NCI-H2081 (cell line): Measurements from ENCODE around the gene JAK1.

Experiments
- DNase-seq, 2 experiments: peaks; one replicate each; lab custom pipeline; 2025; lab: John Stamatoyannopoulos, UW

Gene JAK1

DNA sequence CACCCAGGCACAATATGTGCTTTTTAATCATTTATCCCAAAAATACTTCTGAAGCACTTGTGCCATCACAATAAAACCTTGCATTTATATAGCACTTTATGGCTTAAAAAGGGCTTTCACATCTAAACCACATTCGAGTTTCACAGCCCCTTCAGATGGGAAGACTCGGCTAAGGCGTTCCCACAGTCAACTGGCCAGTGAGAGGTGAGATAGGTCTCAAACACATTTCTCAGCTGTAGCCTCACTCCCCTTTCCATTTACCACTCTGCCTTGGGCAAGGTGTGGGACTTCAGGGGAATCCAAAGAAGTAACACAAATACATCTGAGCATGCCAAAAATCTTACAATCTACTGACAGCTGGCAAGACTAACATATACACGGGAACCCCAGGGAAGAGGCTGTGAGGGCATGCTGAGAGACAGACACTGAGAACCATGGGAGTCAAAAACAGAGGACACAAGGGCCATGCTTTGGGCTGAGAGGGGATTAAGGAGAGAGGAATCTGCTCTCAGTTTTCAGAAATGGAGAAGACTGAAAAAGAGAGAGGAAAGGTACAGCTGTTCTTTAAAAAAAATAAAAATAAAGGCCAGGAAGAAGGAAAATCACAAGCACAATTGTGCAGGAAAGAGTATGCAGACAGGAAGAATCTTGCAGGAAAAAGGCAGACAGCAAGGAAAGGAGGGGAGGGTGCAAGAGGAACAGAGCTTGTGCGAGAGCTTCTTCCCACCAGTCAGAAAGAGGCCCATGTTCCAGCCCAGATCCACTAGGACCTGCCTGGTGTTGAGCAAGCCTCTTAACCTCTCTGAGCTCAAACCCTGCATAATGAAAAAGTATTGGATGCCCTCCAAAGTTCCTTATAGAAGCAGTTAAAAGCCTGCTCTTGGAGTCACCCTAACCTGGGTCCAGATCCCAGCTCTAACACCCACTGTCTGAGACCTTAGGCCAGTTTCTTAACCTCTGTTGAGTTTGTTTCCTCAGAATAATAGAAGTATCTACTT is 73.5 kb downstream of the JAK1 start:
- no peak for DNase-seq

DNA sequence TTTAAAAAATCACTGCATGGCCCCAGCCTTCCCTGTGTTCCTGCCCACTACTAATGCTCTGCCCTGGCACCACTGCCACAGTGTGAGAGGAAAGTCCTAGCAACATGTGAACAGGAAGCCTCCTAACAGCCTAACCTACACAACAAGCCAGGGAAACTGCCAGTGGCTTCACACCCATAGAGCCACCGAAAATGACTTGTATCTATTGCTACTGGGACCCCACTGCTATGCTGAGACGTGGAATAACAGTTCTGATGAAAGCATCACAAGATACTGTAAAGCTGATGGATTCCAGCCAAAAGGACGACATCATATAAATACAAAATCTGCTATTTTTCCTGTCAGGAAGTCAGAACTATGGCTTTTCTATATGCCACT is 74.9 kb downstream of the JAK1 start:
- no peak for DNase-seq

DNA sequence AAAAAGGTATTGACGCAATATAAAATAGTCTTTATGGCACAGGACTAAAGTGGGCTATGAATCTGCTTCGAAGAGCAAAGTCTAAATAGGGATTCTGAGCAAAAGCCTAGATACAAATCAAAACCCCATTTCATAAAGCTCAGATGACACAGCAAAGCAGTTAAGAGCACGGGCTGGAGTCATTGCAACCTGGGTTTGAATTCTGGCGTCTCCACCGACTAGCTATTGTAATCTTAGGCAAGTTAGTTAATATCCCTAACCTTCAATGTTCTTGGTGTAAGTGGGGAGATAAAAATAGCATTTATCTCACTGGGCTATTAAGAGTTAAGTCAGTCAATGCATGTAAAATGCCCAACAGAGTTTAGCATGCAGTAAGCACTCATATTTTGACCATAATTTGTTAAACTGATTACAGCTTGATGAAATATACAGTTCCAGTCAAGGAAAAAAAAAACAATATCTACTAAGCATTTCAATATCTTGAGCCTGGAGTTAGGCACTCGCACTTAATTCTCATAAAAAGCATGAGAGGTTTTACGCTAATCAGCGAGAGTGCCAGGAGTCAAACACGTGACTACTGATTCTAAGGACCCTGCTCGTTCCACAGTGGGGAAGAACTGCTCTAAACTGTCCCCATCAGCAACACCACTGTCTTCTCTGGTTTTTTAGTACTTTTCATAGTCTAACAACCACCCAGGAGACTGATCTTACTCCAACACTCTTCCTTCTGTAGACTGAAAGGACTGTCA is 75.5 kb downstream of the JAK1 start:
- no peak for DNase-seq

DNA sequence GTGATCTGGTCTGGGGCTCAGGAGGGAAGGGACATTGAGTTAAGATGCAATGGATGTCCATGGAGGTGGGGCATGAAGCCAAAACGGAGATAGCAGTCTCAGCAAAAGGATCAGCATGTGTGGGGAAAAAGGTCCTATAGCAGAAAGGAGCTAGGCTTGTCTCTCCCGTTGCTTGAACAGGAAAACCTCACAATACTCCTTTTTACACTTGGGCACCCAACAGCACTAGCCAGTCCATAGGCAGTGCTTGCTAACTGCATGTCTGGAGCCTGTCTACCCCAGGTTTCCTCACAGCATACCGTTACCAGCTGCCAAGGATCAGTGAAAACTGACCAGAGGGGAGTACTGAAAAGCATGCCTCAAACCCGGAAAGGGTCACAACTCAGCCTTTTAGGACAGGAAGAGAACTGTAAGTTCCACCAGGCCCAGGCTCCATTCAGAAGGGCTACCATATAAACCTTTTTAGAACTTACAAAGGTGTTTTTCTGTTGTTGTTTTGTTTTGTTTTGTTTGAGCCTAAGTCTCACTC is 78.6 kb downstream of the JAK1 start:
- no peak for DNase-seq

DNA sequence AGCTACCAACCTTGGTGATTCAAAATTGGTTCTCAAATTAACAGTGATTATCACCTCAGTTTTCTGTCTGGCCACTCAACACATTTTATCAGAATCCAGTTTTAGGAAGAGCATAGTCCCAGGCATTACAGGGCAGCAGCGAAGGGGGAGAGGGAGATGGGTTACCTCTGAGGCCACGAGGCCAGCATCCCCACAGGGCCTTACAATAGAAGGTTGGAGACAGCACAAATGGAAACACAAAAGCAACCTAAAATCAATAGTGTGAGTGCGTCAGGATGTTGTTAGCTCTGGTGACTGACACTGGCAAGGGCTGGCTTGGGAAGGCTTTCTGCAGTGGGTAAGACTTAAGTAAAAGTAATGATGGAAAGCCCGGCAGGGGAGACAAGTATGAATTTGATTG is 79.5 kb downstream of the JAK1 start:
- no peak for DNase-seq

DNA sequence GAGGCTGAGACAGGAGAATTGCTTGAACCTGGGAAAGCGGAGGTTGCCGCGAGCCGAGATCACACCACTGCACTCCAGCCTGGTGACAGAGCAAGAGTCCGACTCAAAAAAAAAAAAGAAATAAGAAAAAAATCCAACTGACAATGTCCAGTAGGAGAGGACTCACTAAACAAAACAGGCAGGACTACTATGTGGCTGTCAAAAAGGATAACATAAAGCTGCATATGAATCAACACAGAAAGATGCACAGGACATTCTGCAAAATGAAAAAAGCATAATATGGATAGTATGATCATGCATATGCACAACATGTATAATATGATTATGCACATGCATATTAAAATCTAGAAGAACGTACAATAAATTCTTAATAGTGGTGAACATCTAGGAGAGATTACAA is 80.7 kb downstream of the JAK1 start:
- no peak for DNase-seq

DNA sequence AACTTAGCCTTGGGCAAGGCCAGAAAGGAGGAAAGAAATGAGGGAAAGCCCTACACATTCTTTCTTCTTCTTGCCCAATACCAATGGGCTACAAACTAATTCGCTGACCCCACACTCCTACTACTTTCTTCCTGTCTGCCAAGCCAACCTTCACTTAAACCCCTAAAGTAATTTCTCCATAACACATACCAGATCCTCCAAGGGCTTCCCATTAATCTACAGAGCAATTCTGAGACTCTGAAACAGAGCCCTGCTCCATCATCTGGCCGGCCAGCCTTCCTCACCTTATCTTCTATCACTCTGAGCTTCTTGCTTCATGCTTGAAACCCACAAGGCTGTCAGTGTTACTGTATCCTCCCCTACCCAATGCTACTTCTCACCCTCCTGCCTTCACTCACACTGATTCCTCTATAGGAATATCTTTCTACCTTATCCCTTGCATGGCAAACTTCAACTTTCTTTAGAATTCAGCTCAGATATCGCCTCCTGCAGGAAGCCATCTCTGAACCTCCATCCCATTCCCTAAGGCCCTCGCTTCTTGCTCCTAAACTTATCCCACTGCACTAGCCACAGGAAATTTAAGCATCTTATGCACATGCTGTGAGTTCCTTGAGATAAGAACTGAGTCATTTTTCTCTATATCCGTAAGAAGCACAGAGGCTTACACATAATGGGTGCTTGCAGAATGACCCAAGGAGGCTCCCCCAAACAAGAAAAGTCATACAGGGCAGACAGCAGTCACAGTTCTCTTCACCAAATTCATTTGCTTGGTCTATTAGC is 81.9 kb downstream of the JAK1 start:
- DNase-seq = no peak

DNA sequence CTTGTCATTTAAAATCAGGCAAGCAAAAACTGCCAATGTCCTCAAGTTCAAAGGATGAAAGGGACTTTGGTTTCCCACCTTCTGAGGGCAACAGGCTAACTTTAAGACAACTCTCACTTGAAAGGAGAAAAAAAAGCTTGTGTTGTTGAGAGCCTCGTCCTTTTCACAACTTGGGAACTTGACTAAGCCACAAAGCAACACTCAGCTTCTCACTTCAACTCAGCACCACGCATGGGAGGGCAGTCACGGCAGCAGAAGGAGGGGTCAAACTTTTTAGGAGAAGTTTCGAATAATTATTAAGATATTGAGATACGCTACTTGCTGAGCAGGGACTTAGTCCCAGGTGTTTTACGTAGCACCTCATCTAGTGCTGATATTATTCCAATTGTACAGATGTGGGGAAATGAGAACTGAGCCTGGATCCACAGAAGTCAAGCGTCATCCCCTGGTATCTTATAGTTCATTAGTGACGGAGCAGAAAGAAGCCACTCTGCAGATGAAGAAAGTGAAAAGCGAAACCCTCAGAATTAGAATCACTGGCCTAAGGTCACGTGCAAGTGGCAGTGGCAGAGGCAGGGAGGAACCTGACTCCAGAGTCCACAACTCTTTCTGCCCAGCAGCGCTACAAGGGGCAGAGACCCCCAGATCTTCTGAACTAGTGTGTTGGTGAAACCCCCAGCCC is 83.6 kb downstream of the JAK1 start:
- no peak for DNase-seq

DNA sequence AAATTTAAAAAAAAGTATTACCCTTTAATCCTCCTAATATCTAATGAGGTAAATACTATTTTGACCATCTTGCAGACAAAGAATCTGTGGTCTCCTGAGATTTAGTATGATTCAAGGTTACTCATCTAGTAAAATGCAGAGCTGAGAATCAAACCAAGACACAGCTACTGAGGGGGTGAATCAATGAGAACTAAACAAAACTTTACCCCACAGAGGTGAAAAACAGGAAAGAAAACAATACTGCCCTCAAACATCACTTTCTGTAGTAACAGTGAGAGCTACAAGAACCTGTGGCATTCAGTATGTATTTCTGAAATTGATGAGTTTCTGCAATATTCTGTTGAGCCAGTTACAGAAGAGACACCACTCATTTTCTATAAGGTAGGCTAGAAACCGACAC is 85.1 kb downstream of the JAK1 start:
- DNase-seq = no peak

DNA sequence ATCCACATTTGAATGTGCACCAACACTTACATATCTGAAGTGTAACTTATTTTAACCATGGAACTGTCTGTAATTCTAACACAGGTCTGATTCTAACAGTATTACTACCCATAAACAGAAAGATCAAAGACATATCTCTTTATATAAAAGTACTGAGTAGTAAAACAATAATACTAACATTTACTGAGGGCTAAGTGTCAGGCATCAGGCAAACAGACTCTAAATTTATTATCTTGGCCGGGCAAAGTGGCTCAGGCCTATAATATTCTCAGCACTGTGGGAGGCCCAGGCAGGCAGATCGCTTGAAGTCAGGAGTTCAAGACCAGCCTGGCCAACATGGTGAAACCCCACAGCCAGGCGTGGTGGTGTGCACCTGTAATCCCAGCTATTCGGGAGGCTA is 85.9 kb downstream of the JAK1 start:
- DNase-seq = no peak

DNA sequence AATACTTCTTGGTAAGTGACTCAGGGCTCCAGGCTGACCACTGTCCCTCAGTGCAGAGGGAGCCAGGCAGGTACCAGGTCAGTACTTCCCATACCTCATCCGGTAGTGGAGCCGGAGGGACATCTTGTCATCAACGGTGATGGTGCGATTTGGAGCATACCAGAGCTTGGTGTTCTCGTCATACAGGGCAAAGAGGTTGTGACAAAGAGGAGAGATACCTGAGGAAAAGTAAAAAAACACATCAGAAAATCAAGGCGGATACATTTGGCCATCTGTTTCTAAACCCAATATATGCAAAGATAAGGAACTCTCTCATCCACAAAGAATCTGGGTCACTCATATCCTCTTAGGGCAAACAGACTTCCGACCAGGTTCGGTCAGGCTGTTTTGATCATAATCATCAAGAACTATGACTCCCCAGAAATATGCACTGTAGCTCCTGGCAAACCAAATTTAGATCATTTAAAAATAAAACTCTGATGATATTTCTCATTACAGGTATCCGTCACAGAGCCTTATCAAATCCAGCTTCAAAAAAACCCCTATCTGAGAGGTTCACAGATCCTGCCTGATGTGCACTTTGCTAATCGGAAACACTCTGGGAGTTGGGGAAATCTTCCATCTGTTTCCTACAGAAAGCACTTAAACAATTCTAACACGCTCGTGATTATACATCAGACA is 87.3 kb downstream of the JAK1 start:
- DNase-seq = no peak

DNA sequence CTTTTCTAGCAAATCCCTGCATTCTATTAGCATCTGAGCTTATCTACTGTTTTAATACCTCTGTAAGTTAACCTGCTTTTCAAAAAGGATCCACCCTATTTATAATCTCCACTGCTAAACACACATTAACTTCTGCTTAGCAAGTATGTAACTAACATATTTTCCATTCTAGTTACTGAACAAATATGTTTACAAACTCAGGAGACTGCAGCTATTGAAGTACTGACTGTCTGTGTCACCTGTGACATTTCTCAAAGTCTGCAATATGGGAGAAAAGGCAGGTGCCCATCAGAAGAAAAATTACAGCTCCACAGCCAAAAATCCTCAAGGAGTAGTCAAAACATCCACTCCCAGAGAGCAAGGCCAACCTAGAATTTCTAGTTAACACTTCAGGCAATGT is 88.3 kb downstream of the JAK1 start:
- no peak for DNase-seq

DNA sequence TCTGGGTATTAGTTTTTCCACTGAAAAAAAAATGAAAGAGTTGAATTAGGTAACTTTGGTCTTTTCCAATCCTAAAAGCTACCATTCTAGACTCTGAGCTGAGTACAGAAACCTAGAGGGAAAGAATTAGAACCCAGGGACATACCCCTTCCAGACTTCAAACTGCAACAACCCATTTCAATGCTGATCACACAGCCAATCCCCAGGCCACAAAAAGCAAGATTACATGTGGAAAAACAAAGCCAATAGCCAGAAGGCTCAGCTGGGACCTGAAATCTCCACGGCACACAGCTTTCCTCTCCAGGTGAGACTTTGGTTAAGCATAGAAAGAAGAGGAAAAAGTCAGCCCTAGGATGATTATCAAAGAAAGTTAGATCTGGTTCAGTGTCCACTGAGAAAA is 88.8 kb downstream of the JAK1 start:
- DNase-seq = no peak

DNA sequence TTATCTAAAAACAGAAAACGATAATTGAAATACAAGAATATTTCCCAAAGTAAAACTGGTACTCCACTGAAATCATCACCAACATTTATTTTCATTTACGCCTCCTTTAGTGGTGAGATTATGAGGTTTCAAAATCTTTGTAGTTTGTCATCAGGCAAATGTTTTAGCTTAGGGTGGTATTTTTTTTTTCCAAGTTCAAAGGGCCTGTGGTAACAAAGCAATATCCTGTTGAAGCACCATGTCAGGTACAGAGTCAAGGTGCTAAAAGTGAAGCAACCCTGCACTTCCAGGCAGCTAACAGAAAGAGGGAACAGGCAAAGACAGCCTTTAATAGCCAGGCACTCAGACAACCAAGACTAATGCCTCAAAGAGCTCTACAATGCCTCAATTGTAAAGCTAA is 89.2 kb downstream of the JAK1 start:
- no peak for DNase-seq

DNA sequence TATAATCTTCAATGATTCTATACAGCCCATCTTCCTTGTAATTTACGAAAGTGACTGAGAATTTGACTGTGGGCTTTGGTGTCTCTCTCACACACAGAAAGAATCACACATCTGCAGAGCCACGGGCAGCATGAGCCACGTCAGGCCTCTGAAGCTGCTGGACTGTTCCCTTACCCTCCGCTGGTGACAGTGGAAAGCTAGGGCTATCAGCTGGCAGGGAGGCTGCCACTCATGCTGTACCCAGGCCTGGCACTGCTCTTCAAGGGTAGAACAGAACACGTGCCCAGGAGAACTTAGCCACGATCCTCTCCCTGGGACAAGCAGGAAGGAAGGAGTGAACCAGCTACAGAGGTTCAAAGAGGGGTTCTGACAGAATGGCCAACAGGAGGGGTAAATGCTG is 90.7 kb downstream of the JAK1 start:
- no peak for DNase-seq

DNA sequence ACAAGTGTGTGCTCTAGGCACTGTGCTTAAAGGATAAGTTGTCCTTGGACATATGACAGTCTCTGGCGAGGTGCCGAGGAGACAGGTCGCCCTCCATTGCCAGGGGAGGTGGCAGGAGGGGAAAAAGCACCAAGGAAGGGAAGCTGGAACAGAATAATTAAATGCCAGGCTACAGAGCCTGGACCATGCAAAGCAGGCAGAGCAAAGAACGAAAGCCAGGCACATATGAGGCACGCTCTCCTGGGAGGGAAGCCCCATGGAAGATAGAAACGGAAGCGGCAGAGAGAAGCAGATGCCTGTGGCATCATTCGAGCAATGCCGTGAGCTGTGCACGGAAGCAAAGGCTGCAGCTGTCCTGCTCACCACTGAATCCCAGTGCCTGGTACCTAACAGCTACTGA is 91.2 kb downstream of the JAK1 start:
- DNase-seq = no peak

DNA sequence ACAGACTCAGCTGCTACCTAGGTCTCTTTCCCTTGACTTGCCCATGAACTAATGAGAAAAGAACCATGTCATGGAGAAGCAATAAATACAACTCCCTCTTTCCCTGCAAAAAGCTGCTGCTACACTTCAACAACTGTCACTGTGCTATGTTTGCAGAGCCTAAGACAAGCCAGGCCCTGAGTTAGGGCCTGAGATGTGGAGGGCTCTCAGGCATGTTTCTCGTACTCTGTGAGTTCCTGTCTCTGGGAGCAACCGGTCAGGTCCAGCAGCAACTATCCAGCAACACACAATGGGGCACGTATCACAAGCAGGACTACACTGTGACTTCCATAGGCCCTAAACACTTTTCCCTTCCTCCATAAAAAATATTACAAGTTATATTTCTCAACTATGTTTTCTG is 91.7 kb downstream of the JAK1 start:
- no peak for DNase-seq

DNA sequence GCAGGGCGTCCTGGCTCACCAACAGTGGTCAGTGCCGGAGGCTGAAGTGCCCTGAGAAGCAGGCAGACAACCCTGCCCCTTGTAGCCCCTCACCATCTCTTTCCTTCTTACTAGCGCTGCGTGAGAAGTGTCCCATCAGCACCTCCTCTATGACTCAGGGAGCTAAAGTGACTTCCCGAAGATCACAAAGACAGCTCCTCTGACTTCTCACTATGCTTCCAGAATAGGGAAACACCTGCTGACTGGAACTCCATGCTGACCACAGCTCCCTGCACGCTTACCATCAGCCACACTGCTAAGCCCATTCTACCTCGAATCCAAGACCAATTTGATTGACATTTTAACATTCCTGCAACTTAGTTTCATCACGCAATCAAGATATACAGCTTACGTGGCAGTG is 92.8 kb downstream of the JAK1 start:
- DNase-seq = no peak

DNA sequence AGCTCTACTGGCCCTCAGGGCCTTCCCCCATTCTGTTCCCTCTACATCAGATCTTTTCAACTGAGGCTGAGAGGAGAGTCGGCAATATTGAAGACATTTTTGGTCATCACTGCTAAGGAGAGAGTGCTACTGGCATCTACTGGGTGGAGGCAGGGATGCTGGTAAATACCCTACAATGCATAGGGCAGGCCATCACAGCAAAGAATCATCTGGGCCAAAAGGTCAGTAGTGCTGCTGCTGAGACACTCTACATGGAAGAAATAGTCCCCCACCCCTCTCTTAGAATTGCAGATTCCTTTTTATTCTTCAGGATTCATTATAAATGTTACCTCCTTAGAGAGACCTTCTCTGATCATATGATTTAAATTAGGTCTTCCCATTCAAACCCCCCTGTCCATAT is 94.3 kb downstream of the JAK1 start:
- no peak for DNase-seq

DNA sequence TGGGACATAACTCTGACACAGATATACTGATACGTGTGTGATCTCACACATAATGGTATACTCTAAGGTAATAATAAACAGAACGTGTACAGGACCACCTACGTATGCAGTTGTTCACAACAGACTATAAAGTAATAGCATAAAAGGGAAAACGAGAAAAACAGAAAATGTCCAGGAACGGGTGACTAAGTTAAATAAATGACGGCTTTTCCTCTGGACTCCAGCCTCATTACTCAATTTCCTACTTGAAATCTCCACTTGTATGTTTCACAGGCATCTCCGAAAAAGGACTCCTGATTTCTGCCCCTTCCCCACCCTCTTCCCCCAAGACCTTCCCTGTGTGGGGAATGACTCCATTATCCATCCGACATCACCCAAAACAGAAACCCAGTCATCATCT is 95.1 kb downstream of the JAK1 start:
- DNase-seq = no peak

DNA sequence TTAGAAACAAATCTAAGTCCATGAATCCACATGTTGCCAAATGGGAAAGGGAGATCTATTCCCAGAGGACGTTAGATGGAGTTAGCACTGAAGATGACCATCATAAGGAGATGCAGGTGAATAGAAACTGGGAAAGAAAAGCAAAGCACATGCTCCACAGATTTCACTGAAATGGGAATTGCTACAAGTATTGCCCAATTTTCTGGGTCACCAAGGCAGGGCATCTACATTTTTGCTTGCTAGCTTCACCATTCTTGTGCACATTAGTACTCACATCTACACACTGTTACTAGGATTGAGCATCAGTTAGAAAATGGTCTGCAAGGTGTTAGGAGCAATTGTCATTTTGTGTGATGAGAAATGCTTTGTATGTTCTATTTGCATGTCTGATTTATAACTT is 99.1 kb downstream of the JAK1 start:
- no peak for DNase-seq
